Upper lobe of left lung (tissue), 6 donors: ENCODE results near the gene HMGN4. TPM values are rescaled to one million over a fixed set of nuclear protein-coding genes. Genes with fewer than 3 reads are reported as not detected.

ENCODE experiments used
- ATAC-seq, 2 donors: fragments of 200-7000 bp; cut with Tn5 transposase; one replicate each; pipeline ENCODE4 v1.9.1; 2022; ENCODE audit warnings: mild to moderate bottlenecking in 2 of 2, moderate library complexity in 2 of 2; ENCODE audit not compliant: low FRiP score in 2 of 2
- DNase-seq, 2 donors: peaks; one replicate each; pipeline ENCODE4 v3.0.0-alpha.2; 2019 to 2020
- H3K27ac ChIP-seq, 4 donors: fragments of 200-600 bp; sonication (generic); one replicate each; pipeline ENCODE4 v1.5.1; 2016 to 2019
- H3K27me3 ChIP-seq, 4 donors: fragments of 200-600 bp; sonication (generic); one replicate each; pipeline ENCODE4 v1.5.1; 2017 to 2019
- H3K36me3 ChIP-seq, 4 donors: fragments of 200-600 bp; sonication (generic); one replicate each; pipeline ENCODE4 v1.5.1; 2016 to 2019
- H3K4me1 ChIP-seq, 4 donors: fragments of 200-600 bp; sonication (generic); one replicate each; pipeline ENCODE4 v1.5.1; 2018 to 2019
- H3K4me3 ChIP-seq, 4 donors: fragments of 200-600 bp; sonication (generic); one replicate each; pipeline ENCODE4 v1.5.1; 2017 to 2019; ENCODE audit warnings: mild to moderate bottlenecking in 2 of 4, moderate library complexity in 1 of 4
- H3K9me3 ChIP-seq, 4 donors: fragments of 200-600 bp; sonication (generic); one replicate each; pipeline ENCODE4 v1.5.1; 2018 to 2019
- CTCF ChIP-seq, 6 experiments: fragments of 450-650 bp in 4 of 6; fragments of 200-600 bp in 2 of 6; sonication (generic) in 2 of 6; IDR thresholded peaks; one replicate each; pipeline ENCODE4 v1.5.1; 2016 to 2019; ENCODE audit warnings: antibody characterized with exemption in 6 of 6
- EP300 ChIP-seq, 4 donors: sonication (generic); formaldehyde crosslinking; IDR thresholded peaks; one replicate each; pipeline ENCODE4 v1.5.1; 2017; ENCODE audit warnings: antibody characterized with exemption in 4 of 4, control low read depth in 2 of 4
- POLR2A ChIP-seq, 4 donors: fragments of 450-650 bp; IDR thresholded peaks; one replicate each; pipeline ENCODE4 v1.5.1; 2016 to 2017; ENCODE audit warnings: antibody characterized with exemption in 4 of 4, mild to moderate bottlenecking in 2 of 4
- POLR2AphosphoS5 ChIP-seq, 2 donors: sonication (generic); formaldehyde crosslinking; IDR thresholded peaks; one replicate each; pipeline ENCODE4 v1.5.1; 2017; ENCODE audit warnings: antibody characterized with exemption in 2 of 2
- WGBS, 2 donors: methylation state at CpG; one replicate each; pipeline ENCODE4 v1.1.5; 2017 to 2018; 5-methylcytosine and 5-hydroxymethylcytosine counted together
- total RNA-seq, 6 donors: library from RNA; depleted of rRNA in 4 of 6; stranded (reverse); fragments of >200 nt in 4 of 6; gene quantifications; one replicate each; pipeline versions ENCODE4 v1.1.0 to v1.2.1, GENCODE V29; 2016 to 2021
- donor health status: DM: no; HTN: no; CAD: no; lungs with moderate emphysema.
- donor health status: DM: no; HTN: yes; CAD: no; lungs with severe emphysema.

HMGN4 gene
- total RNA-seq, 6 donors from 2014 or later: 35.6 to 76.7 (median 45.5) TPM

- peak in 1 of 2 donors; percentile 67 for ATAC-seq
- Histone ChIP-seq H3K4me3 (peak overlapping the region in 2 of 4 donors; percentile 36 to 39), H3K36me3 (no peaks in the 10 kb centered on the region), H3K27me3 (no peaks in the 10 kb centered on the region), H3K4me1 (peaks cover 0 to 11% (median 7%) of the 10 kb centered on the region in 4 donors), H3K9me3 (peaks cover 0 to 4% (median 0%) of the 10 kb centered on the region in 4 donors), H3K27ac (no peak overlapping the region)
- 6% methylated on average over 31 of the region's 31 CpGs for WGBS, 2 donors
- TF ChIP-seq EP300 (IDR thresholded peaks at IDR 0.05) (no peak), POLR2A (IDR thresholded peaks at IDR 0.05) (no peak), CTCF (IDR thresholded peaks at IDR 0.05) (no peak), POLR2AphosphoS5 (IDR thresholded peaks at IDR 0.05) (no peak)
- peak in 1 of 2 donors; percentile 33 for DNase-seq
Observed at GRCh38 chr6:26576929-26577719, 39.0 kb downstream of the HMGN4 start.

DNA sequence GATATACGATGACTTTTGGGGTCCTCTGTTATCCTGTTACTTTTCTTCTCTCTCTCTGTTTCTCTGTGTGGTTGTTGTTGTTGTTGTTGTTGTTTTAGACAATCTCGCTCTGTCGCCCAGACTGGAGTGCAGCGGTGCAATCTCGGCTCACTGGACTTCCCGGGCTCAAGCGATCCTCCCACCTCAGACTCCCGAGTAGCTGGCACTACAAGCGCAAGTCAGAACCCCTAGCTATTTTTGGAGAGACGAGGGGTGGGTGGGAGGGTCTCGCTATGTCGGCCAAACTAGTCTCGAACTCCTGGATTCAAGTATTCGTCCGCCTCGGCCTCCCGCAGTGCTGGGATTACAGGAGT, 39.5 kb downstream of the HMGN4 start:
- H3K4me3 ChIP-seq: peak overlapping the region in 2 of 4 donors; percentile 36 to 39
- no peak overlapping the region for H3K27ac ChIP-seq
- 18 to 35% methylated on average over 16 to 17 of the region's 17 CpGs for WGBS, 2 donors
- ATAC-seq: no peak
- H3K27me3 ChIP-seq: no peaks in the 10 kb centered on the region
- H3K9me3 ChIP-seq: peaks cover 0 to 4% (median 0%) of the 10 kb centered on the region in 4 donors
- no peaks in the 10 kb centered on the region for H3K36me3 ChIP-seq
- no peak for DNase-seq
- peaks cover 0 to 8% (median 6%) of the 10 kb centered on the region in 4 donors for H3K4me1 ChIP-seq
- TF ChIP-seq POLR2AphosphoS5 (IDR thresholded peaks at IDR 0.05) (no peak), POLR2A (IDR thresholded peaks at IDR 0.05) (no peak), CTCF (IDR thresholded peaks at IDR 0.05) (no peak), EP300 (IDR thresholded peaks at IDR 0.05) (no peak)

DNA sequence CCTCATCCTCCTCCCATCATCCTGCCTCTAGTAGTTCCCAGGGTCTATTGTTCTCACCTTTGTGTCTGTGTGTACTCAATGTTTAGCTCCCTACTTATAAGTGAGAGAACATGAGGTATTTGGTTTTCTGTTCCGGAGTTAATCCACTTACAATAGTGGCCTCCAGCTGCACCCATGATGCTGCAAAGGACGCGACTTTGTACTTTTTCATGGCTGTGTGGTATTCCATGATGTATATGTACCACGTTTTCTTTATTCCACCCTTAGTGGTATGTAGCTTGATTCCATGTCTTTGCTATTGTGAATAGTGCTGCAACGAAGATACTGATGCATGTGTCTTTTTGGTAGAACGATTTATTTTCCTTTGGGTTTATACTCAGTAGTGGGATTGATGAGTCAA, 40.1 kb downstream of the HMGN4 start:
- no peak for TF ChIP-seq CTCF (IDR thresholded peaks at IDR 0.05)
- TF ChIP-seq POLR2AphosphoS5 (IDR thresholded peaks at IDR 0.05): no peak
- no peak for TF ChIP-seq POLR2A (IDR thresholded peaks at IDR 0.05)
- no peak for TF ChIP-seq EP300 (IDR thresholded peaks at IDR 0.05)
- Histone ChIP-seq H3K4me3 (no peak overlapping the region), H3K27me3 (no peaks in the 10 kb centered on the region), H3K4me1 (peaks cover 0 to 8% (median 6%) of the 10 kb centered on the region in 4 donors), H3K27ac (no peak overlapping the region), H3K9me3 (peaks cover 0 to 4% (median 0%) of the 10 kb centered on the region in 4 donors), H3K36me3 (no peaks in the 10 kb centered on the region)
- WGBS, 2 donors: 82 to 86% methylated on average over 6 of the region's 6 CpGs
- ATAC-seq (no peak), DNase-seq (no peak)

- H3K27ac ChIP-seq: no peak overlapping the region
- no peak for ATAC-seq
- no peak for DNase-seq
- peaks cover 0 to 4% (median 0%) of the 10 kb centered on the region in 4 donors for H3K9me3 ChIP-seq
- no peak overlapping the region for H3K4me3 ChIP-seq
- TF ChIP-seq POLR2A (IDR thresholded peaks at IDR 0.05): no peak
- no peak for TF ChIP-seq CTCF (IDR thresholded peaks at IDR 0.05)
- TF ChIP-seq POLR2AphosphoS5 (IDR thresholded peaks at IDR 0.05): no peak
- TF ChIP-seq EP300 (IDR thresholded peaks at IDR 0.05): no peak
- WGBS, 2 donors: 100% methylated on average over 1 of the region's 1 CpG
- no peaks in the 10 kb centered on the region for H3K27me3 ChIP-seq
- H3K36me3 ChIP-seq: no peaks in the 10 kb centered on the region
- peaks cover 0 to 8% (median 6%) of the 10 kb centered on the region in 4 donors for H3K4me1 ChIP-seq
Observed at GRCh38 chr6:26578741-26579140, 40.6 kb downstream of the HMGN4 start.
